ENCODE results near the gene PSMA7. TPM values are rescaled to one million over a fixed set of nuclear protein-coding genes. Genes with fewer than 3 reads are reported as not detected.

PSMA7 gene
- total RNA-seq, 1 experiment from 2014 or later = 332 TPM

DNA sequence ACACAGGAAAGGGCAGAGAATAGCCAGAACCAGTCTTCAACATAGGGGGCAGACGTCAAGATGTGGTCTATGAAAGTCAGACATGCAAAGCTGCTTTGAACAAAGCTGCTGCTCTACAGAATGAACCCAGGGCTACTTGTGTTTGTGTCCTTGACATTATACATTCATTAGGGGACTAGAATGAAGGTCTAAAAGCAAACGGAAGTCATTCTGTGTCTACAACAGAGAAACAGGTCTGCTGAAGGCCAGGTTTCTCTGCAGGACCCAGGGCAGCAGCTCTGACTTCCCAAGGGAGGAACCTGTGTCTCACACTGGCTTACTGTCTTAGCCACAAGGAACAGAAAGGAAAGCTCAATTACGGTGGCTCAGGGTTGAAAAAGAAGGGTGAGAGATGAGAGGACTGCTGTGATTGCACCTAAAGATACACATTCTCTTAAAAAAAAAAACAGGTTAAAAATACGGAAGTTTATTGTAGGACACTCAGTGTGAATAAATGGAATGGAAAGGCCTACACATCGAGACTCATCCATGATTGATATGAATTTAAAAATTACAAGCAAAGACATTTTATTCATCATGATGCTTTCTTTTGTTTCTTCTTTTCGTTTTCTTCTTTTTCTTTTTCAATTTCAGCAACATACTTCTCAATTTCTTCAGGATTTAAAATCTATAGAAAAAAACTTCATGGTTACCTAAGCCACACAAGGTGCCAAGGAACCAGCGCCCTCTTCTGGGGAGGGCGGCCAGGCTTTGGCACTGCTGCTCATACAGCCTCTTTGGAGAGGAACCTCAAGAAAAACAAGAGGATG is 6.7 kb downstream of the PSMA7 start:
- Histone ChIP-seq H2BK5ac (ENCODE audit: insufficient read length, low read length) (no peak overlapping the region), H3K4ac (ENCODE audit: low read depth, low read length) (no peak overlapping the region), H3K79me2 (ENCODE audit: insufficient read depth, low read length) (peaks cover 10% of the 10 kb centered on the region; the same call in 1 of the 2 replicates), H3K18ac (ENCODE audit: insufficient read length, low read depth, low read length) (no peak overlapping the region), H3K23ac (ENCODE audit: insufficient read length, low read depth, low read length) (no peak overlapping the region), H3K14ac (ENCODE audit: insufficient read depth, low read length) (no peak overlapping the region), H3K27ac (ENCODE audit: insufficient read length, low read depth, low read length) (no peak overlapping the region), H2BK20ac (ENCODE audit: low read depth, low read length, poor library complexity, severe bottlenecking) (no peak overlapping the region), H3K79me1 (ENCODE audit: insufficient read depth, low read depth, low read length, poor library complexity, severe bottlenecking) (no peaks in the 10 kb centered on the region), H3K27me3 (ENCODE audit: insufficient read depth, low read length) (no peaks in the 10 kb centered on the region), H3K56ac (ENCODE audit: insufficient read length, low read depth, low read length) (no peak overlapping the region), H2BK12ac (ENCODE audit: insufficient read length, low read depth, low read length) (no peak overlapping the region), H4K20me1 (ENCODE audit: control insufficient read depth, insufficient read depth, insufficient read length) (no peaks in the 10 kb centered on the region), H4K91ac (ENCODE audit: insufficient read length, low read depth, low read length) (no peak overlapping the region), H3K4me2 (ENCODE audit: insufficient read depth, insufficient read length, low read length) (no peak overlapping the region), H2BK15ac (ENCODE audit: low read depth, low read length) (no peak overlapping the region), H4K8ac (replicated peaks; ENCODE audit: insufficient read length, low read depth, low read length) (no peak overlapping the region), H2AK5ac (ENCODE audit: insufficient read length, low read length) (no peak overlapping the region), H3K4me1 (ENCODE audit: insufficient read depth, low read length) (no peaks in the 10 kb centered on the region), H4K5ac (ENCODE audit: insufficient read length, low read depth, low read length) (no peak overlapping the region), H2AFZ (ENCODE audit: low read length) (no peak overlapping the region), H3K23me2 (ENCODE audit: insufficient read length, low read depth, low read length, poor library complexity, severe bottlenecking) (no peaks in the 10 kb centered on the region), H3K9me3 (ENCODE audit: control insufficient read depth, low read depth, low read length) (no peaks in the 10 kb centered on the region), H2BK120ac (ENCODE audit: low read depth, low read length, poor library complexity, severe bottlenecking) (no peak overlapping the region), H3K9ac (ENCODE audit: extremely low read depth, insufficient read length, low read length) (no peak overlapping the region), H3T11ph (ENCODE audit: low read length) (no peak overlapping the region)
- Mint-ChIP-seq H3K4me1 (peaks cover 6 to 7% of the 10 kb centered on the region in 2 experiments), H3K27ac (peak overlapping the region in 2 of 3 experiments; percentile 59 to 84; a peak in 4 of 7 replicates), H3K27me3 (ENCODE audit: low read depth) (no peaks in the 10 kb centered on the region; the same call in 1 of the 2 replicates), H3K36me3 (ENCODE audit: insufficient read depth in 1 of 3, low read depth in 3 of 3) (peaks cover 51 to 99% (median 88%) of the 10 kb centered on the region in 3 experiments; a peak in 6 of 7 replicates), H3K4me3 (no peak overlapping the region; a peak in 2 of 5 replicates), H3K9me3 (no peaks in the 10 kb centered on the region)
- TF ChIP-seq, protein P1, sequence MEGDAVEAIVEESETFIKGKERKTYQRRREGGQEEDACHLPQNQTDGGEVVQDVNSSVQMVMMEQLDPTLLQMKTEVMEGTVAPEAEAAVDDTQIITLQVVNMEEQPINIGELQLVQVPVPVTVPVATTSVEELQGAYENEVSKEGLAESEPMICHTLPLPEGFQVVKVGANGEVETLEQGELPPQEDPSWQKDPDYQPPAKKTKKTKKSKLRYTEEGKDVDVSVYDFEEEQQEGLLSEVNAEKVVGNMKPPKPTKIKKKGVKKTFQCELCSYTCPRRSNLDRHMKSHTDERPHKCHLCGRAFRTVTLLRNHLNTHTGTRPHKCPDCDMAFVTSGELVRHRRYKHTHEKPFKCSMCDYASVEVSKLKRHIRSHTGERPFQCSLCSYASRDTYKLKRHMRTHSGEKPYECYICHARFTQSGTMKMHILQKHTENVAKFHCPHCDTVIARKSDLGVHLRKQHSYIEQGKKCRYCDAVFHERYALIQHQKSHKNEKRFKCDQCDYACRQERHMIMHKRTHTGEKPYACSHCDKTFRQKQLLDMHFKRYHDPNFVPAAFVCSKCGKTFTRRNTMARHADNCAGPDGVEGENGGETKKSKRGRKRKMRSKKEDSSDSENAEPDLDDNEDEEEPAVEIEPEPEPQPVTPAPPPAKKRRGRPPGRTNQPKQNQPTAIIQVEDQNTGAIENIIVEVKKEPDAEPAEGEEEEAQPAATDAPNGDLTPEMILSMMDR (conservative IDR thresholded peaks at IDR 0.05) = peak; percentile 91
- peak; percentile 70 for DNase-seq
- no CpG with 5 or more reads among the region's 8 CpGs for WGBS (ENCODE audit: extremely low coverage, insufficient read length, low lambda C conversion rate)
